Stimulated activated CD8-positive, alpha-beta memory T cell treated with anti-CD3 and anti-CD28 coated beads, Interleukin-12 subunit alpha, Interleukin-12 subunit beta, amount 100 ng/mL, for 24 hours (primary cell): ENCODE measurements around the gene SSR3.

Experiments
- DNase-seq: peaks from one replicate; pipeline ENCODE4 v3.0.0-alpha.2; 2020; ENCODE audit errors: extremely low read depth

SSR3 gene

GRCh38 chr3:156536524-156537316 is 18.2 kb downstream of the SSR3 start:
- no peak for DNase-seq

GRCh38 chr3:156535798-156536197 is 19.1 kb downstream of the SSR3 start:
- no peak for DNase-seq

- DNase-seq: no peak
These were observed 19.7 kb downstream of the SSR3 start for GRCh38 chr3:156535162-156535627.

GRCh38 chr3:156533205-156533604 is 21.7 kb downstream of the SSR3 start:
- no peak for DNase-seq

- no peak for DNase-seq
These were observed 22.2 kb downstream of the SSR3 start for GRCh38 chr3:156532730-156533129.

GRCh38 chr3:156530980-156531379 is 23.9 kb downstream of the SSR3 start:
- DNase-seq: no peak

- DNase-seq: no peak
These were observed 27.9 kb downstream of the SSR3 start for GRCh38 chr3:156527060-156527459.

GRCh38 chr3:156525808-156526207 is 29.1 kb downstream of the SSR3 start:
- no peak for DNase-seq

- DNase-seq: no peak
These were observed 32.2 kb downstream of the SSR3 start for GRCh38 chr3:156522673-156523072.

GRCh38 chr3:156519758-156520162 is 35.2 kb downstream of the SSR3 start:
- no peak for DNase-seq

- DNase-seq: no peak
These were observed 36.2 kb downstream of the SSR3 start for GRCh38 chr3:156518726-156519125.

GRCh38 chr3:156516961-156517360 is 38.0 kb downstream of the SSR3 start:
- no peak for DNase-seq

GRCh38 chr3:156516284-156516683 is 38.6 kb downstream of the SSR3 start:
- no peak for DNase-seq

- no peak for DNase-seq
These were observed 41.3 kb downstream of the SSR3 start for GRCh38 chr3:156513619-156514018.

GRCh38 chr3:156511987-156512677 is 42.8 kb downstream of the SSR3 start:
- no peak for DNase-seq

GRCh38 chr3:156509189-156510174 is 45.4 kb downstream of the SSR3 start:
- no peak for DNase-seq

- DNase-seq: no peak
These were observed 47.6 kb downstream of the SSR3 start for GRCh38 chr3:156507285-156507684.

GRCh38 chr3:156498307-156498706 is 56.6 kb downstream of the SSR3 start:
- no peak for DNase-seq

- no peak for DNase-seq
These were observed 57.6 kb downstream of the SSR3 start for GRCh38 chr3:156497326-156497725.

- DNase-seq: no peak
These were observed 59.1 kb downstream of the SSR3 start for GRCh38 chr3:156495816-156496215.

GRCh38 chr3:156493887-156494286 is 61.0 kb downstream of the SSR3 start:
- no peak for DNase-seq

- DNase-seq: no peak
These were observed 62.1 kb downstream of the SSR3 start for GRCh38 chr3:156492801-156493261.
